ENCODE results near the gene PACS2.
A peak's percentile ranks its signal among the peaks of the same experiment; 100 is the strongest.

PACS2 gene

DNA sequence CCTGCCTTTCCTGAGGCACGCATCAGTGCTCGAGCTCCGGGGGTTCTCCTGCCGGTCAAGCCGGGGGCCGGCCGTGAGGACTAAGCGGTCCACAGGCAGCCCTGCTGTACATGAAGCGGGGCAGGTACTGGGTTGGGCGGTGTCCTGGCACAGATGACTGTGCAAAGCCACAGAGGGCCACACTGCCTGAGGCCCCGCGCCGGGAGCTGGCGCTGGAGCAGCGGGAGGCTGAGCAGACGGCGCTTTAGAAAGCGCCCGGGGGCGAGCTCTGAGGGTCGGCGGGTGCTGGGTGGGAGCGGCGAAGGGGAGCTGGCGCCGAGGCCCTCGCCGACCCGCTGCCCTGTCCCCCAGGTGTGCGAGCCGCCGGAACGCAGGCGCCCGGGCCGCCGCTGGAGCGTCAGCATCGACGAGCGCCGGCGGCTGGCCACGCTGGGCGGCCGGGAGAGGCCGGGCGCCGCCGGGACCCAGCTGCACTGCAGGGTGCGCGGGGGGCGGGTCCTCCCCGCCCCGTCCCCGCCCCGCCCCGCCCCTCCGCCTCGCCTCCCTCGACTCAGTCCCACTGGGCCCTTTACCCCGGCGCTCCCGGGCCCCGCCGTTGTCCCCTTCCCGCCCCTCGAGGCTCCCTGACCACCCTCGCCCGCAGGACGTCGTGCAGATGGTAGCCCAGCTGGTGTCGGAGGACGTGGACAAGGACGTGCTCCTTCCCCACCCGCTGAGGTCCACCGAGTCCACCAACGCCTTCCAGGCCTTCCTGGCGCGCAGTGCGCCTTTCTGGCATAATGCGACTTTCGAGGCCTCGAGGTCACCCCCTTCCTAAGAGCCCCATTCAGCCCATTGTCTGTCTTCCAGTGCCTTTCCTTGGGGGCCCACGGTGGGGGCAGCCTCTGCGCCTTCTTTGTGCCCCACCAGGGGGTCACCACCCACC lies 96.7 kb downstream of the PACS2 start:
- no peak for DNase-seq (ENCODE audit: low read depth)

DNA sequence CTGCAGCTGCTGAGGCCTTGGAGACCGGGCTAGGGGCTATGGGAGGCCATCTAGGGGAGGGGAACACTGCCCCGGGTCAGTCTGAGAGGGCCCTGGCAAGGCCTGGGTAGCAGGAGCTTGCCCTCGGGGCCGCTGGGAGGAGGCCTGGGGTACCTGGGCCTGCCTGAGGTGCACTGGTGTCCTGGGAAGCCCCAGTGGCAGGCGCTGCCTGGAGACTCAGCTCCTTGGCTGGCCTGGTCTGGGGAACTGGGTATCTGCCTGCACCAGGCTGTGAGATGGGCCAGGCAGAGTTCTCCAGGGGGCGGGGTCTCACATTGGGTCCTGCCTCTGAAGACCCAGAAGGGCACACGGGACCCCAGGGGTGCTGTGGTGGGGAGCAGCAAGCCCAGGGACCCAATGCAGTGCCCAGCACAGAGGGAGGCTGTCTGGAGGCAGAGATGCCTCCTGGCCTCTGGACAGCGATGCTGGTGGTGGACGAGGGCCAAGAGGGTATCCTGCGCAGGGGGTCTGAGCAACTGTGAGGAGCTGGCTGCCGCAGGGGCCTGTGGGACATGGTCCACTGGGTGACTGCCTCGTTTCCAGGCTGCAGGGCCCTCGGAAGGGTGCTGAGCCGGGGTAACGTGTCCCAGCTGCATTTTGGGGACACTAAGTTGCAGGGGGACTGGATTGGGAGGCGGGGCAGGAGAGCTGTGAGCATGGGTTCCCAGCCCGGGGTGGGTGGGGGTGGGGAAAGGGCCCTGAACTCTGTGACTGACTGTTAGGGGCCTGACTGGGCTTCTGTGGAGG lies 97.6 kb downstream of the PACS2 start:
- DNase-seq (ENCODE audit: low read depth): no peak

- DNase-seq (ENCODE audit: low read depth): no peak
Measured at GRCh38 chr14:105412771-105413543, 98.4 kb downstream of the PACS2 start.

DNA sequence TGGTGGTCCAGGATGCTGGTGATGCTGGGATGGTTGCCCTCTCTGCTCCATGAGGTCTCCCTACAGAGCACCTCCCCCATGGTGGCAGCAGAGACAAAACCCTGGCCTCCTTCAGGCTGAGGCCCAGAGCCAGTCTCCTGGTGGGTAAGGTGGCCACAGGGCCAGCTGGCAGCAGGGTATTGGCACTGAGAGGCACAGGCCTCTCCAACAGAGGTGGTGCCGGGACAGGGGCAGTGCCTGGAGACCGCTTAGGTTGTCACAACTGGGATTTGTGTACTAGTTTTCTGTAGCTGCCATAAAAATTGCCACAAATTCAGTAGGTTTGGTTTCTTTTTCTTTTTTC lies 99.0 kb downstream of the PACS2 start:
- DNase-seq (ENCODE audit: low read depth): no peak

GRCh38 chr14:105414456-105415371 lies 100.2 kb downstream of the PACS2 start:
- peak; percentile 15 for DNase-seq (ENCODE audit: low read depth)

- DNase-seq (ENCODE audit: low read depth): no peak
Measured at GRCh38 chr14:105415481-105416428, 101.2 kb downstream of the PACS2 start.

GRCh38 chr14:105416671-105417070 lies 102.1 kb downstream of the PACS2 start:
- DNase-seq (ENCODE audit: low read depth): no peak

- DNase-seq (ENCODE audit: low read depth): no peak
Measured at GRCh38 chr14:105417690-105418121, 103.2 kb downstream of the PACS2 start.

DNA sequence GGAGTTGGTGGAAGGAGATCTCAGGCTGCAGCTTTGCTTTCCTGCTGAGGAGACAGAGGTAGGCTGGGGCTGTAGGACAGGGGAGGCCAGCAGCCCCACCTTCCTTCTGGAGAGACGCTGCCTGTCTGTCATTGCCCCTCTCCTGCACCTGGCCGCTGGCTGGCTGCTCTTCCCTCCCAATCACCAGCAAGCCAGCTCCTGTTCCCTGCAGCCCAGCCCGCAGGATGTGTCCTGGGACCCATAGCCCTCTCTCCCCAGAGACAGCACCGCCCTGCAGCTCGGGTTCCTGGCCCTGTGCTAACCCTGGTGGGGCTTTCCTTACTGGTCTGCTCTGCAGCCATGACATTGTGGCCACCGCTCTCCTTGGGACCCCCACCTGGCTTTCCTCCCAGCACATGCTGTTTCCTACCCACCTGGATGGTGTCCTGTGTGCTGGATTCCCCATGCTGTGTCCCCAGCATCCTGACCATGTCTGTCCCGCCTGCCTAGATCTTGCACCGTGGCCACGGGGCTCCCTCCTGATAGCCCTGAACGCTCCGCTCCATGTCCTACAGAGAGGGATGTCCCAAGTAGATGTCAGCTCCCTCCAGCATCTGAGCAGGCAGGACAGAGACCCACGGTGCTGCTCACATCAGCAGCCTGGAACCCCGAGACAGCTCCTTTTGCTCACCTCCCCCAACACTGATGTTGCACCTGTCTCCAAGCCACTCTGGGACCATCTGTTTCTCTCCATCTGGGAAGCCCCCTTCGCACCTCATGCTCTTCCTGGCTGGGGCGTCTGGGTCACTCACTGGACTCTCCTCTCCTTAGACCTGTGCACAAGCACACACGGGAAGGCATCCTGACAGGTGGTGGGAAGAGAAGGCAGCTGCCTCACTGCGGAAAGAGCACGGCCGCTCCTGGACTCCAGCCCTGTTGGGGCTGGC lies 104.0 kb downstream of the PACS2 start:
- DNase-seq (ENCODE audit: low read depth): no peak

DNA sequence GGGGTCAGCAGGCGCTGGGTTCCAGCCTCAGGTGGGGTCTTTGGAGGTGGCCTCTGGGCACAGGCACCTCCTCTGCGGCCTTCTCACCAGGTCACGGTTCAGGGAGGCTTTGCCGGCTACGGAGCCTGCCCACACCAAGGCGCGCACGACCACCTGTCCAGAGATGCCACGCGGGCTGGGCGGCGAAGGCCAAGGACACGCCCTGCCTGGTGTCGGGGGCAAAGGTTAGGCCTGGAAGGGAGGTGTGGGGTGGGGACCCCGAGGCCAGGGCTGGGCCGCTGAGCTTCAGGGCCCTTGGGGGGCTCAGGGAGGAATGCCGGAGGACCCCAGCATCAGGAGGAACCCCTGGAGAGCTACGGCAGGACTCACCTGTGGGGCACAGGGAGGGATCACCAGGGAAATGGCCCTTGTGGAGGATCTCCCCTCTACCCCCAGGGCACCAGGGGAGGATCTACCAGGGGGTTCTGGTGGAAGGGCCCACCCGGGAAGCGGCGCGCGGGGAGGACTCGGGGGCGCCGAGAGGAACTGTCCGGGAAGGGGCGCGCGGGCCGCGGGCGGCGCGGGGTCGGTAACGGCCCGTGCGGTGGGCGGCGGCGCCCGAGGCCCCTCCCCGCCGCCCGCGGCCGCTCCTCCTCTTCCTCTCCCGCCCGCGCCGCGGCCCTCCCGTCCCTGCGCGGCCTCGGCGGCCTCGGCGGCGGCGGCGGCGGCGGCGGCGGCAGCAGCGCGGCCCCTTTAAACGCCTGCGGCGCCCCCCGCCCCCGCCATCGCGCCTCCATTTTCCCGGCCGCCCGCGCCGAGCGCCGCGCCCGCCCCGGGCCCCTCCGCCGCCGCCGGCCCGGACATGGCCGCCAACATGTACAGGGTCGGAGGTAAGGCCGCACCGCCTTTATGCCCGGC lies 104.9 kb downstream of the PACS2 start, which contains the start of gene MTA1:
MTA1 (plus strand) TSS at position 633 of the 897 bp plus-strand sequence; CDS start at position 842, 209 bp downstream.
- no peak for DNase-seq (ENCODE audit: low read depth)

GRCh38 chr14:105420101-105420973 lies 105.8 kb downstream of the PACS2 start:
- no peak for DNase-seq (ENCODE audit: low read depth)

- DNase-seq (ENCODE audit: low read depth): no peak
Measured at GRCh38 chr14:105420974-105421674, 106.6 kb downstream of the PACS2 start.

GRCh38 chr14:105421723-105422615 lies 107.4 kb downstream of the PACS2 start:
- DNase-seq (ENCODE audit: low read depth): no peak

- DNase-seq (ENCODE audit: low read depth): no peak
Measured at GRCh38 chr14:105422695-105423487, 108.3 kb downstream of the PACS2 start.
